NCI-H345 treated with DMSO at 0.1 percent for 48 hours (cell line): Measurements from ENCODE around the gene FCN3.

ENCODE experiments used
- DNase-seq: peaks from one replicate; lab custom pipeline; 2025; ENCODE audit not compliant: unreplicated experiment; lab: John Stamatoyannopoulos, UW

FCN3 gene

DNA sequence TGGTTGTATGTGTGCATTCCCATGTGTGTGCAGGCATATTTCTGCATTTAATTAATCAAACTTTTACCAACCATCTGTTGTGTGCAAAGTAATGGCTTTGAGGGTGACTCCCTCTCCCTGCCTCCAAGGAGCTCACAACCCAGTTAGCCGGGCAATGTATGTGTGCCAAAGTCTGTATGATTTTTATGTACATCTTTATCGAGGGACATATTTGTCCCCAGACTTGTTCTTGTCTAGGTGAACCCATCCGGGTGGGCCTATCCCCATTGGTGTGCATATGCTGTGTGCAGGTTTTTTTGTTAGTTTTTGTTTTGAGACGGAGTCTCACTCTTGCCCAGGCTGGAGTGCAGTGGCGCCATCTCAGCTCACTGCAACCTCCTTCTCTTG lies 31.0 kb downstream of the FCN3 start:
- no peak for DNase-seq

DNA sequence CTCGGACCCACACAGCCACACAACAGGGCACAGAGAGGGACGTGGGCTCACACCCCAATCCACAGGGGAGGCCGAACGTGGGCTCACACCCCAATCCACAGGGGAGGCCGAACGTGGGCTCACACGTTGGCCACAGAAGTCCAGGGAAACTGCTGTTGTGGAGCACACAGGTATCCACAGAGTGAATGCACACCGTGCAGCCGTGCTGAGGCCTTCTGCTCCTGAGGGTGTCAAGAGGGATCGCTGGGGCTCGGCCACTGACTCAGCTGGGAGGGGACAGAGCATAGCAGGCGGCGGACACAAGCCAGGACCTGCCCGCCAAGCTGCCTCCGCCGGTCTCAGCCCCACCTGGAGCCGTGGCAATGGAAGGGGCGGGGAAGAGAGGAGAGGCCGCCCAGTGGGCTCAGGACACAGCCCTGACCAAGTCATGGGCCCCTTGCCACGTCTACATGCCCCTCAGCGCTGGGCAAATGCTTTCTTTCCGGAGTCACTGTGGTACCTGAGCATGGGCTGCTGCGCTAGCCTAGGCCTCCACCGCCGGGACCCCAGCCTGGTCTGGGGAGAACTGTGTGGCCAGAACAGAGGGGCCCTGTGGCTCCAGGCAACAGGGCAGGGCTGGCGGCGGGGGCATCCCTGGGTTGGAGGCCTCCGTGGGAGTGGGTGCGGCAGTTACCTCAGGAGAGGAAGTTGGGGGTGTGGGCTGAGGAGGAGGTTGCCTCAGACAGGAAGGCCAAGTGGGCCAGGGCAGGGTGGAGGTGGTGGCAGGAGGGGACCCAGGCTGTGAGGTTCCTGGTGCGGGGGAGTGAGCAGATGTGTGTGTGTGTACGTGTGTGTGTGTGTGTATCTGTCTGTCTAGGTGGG lies 31.6 kb downstream of the FCN3 start:
- peak; percentile 12 for DNase-seq

DNA sequence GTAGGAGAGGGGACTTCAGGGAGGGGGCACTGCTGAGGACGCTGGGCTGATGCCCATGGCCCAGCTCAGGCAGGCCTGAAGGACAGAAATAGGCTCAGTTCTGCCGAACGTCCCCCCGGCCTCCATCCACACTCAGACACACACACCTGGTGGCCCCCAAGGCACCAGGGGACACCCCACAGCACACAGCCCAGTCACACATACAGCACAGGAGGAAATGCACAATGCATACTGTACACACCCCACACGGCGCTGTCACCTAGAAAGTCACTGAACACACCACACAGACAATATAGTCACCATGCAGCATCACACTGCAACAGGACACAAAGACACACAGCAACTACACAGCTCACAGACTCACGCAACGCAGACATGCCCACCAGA lies 32.2 kb downstream of the FCN3 start:
- DNase-seq = peak; percentile 9

DNA sequence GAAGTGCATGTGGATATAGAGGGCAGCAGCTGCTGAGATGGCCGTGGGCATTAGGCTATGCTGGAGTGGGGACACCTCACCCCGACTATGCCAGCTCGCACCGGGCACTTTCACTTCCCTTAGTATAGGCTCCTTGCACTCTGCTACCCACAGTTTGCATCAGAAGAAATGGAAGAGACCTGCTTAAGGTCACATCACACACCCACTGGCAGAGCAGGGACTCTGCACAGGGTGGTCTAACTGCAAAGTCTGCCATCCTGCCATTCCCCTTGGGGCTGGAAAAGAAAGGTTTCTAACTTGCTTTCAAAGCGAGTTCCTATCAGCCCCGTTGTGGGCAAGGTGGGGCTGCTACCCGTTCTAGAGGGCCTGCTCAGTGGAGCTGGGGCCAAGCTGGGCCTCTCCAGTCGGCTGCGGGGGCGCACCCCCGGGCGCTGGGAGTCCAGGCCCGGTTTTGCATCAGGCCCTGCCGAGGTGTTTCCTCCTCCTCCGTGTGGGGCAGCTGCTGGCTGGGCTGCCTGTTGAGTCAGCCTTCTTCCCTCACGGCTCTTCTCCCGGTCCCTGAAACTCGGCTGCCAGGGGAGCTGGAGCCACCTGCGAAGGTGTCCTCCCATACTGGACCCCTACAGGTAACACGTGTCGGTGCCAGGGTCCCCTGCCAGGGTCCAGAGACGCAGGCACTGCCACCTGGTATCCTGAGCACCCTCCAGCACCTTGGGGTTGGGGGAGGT lies 32.9 kb downstream of the FCN3 start, which contains the start of gene SYTL1:
Gene SYTL1 (plus strand): TSS at position 498 of the 728 bp plus-strand sequence. CDS start 3,313 bp downstream, outside the sequence.
- peak; percentile 52 for DNase-seq

DNA sequence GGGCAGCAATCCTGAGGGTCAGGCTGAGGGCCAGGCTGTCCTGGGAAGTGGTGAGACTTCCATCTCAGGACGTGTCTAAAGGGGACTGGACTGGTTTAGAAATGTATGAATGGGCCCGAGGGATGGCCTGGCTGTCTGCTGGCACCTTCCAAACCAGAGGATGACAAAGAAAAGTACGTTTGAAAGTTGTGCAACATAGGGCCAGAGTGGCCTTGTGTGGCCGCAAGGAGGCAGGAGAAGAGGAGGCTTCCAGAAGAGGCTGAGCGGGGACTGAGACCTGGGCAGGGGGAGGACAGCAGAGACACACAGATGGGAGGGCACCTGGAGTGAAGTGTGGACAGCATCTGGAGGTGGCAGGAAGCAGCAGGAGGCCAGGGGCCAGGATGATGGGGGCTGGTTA lies 35.4 kb downstream of the FCN3 start:
- DNase-seq = no peak

DNA sequence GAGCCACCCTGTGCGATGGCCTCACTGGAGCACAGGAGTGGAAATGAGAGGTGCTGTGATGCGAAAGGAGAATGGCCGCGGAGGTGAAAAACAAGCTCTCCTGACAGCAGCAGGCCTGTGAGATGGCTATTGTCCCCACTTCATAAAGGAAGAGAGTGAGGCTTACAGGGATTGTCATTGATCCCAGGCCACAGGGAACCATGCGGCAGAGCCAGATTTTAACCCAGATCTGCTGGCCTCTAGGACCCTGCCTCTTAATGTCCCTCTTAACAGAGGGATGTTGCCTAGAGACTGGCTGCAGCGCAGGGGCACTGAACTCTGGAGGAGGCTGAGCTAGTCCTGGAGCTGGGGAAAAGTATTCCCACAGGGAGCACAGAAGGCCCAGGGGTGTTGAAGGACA lies 35.9 kb downstream of the FCN3 start:
- DNase-seq = no peak

DNA sequence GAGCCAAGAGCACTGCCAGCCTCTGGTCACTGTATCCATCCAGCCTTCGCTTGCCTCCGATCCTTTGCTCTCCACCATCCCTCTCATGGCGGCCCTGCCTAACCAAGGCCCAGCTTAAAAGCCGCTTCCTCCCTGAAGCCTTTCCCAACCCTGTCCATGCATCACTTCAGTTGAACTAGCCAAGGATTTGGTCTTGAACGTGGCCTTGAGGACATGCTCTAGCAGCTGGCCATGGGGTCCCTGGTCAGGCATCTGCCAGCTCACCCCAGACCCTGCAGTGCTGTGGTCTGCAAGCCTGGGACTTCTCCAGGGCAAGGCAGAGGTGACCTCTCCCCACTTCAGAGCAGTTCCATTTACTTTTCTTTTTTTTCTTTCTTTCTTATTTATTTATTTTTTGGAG lies 37.9 kb downstream of the FCN3 start:
- no peak for DNase-seq

DNA sequence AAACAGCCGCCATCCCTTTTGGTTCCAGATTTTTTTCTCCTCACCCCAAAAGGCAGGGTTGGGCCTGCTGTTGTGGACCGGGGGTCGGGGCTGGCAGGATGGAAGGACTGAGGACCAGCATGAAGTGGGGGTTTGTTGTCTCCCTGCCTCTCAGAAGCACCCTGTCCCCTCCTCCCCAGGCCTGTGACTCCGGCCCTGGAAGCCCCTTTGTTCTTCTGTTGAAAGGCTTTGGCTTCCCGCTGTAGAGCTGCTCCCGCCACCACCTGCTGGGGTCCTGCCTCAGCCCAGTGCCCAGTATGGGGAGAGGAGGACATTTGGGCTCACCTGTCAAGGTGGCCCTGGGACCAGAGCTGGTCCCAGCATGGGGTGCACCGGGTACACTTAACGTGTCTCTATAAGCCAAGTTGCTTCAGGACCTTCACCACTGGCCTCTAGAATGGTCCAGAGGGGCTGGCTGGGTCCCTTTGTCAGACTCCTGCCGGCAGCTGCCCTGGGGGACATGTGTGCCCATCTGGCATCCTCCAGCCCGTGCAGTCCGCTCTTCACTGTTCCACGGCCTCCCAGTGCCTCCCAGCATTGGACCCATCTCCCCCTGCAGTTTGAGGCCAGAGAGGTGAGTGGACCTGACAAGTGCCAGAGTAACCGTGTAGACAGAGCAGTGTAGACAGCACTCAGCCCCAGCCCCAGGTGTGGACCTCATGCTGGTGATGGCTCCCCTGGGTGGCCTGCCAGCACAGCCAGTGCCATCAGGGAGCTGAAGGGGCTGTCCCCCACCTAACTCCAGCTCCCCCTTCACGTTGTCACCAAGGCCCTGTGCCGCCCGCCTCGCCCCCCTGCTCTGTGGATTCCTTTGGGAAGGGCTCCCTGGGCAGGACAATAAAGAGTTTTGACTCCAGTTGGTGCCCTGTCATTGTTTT lies 38.9 kb downstream of the FCN3 start:
- no peak for DNase-seq

DNA sequence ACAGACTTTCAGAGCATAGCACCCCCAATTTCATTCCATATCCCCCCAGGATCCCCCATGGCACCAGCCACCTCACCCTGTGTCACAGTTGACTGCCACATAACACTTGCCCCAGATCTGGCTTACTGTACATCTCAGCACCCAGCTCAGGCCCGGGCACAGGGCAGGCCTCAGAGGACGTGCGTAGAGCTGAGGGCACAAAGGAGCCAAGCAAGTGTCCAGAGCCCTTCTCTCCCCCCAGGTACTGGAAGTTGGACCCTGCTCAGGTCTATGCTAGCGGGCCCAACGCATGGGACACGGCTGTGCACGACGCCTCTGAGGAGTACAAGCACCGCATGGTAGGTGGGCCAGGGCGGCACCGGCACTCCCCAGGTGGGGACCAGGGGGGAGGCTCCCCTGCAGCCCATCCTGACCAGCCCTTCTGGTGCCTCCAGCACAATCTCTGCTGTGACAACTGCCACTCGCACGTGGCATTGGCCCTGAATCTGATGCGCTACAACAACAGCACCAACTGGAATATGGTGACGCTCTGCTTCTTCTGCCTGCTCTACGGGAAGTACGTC lies 40.8 kb downstream of the FCN3 start:
- DNase-seq = no peak

DNA sequence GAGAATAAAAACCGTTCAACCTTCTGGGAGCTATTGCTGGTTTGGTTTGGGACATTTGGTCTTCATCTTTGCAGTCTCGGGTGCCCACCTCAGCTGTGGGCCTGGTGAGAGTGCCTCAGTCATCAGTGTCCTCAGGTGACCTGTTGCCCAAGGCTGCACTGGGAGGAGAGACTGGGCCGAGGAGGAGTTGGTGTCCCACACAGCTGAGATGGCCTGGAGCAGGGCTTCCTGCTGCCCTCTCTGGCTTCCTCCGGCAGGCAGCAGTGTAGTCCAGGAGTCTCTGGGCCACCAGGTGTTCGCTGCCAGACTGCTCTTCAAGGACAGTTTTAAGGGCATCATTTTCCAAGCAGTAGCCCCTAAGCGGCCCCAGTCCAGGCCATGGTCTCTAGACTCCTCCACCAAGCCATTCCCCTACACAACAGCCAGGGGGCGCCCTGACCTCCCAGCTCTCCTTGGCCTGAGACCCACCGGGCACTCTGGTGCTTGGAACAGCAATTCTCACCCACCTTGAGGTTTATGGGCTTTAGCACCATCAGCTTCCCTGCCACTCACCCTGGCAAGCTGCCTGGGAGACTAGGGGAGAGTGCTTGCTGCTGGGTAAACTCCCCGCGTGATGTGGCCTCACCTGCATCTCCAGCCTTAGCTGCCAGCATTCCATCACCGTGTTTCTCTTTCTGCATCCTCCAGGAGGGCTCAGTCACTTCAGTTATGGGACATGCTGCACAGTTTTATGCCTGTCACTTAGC lies 41.9 kb downstream of the FCN3 start:
- no peak for DNase-seq

DNA sequence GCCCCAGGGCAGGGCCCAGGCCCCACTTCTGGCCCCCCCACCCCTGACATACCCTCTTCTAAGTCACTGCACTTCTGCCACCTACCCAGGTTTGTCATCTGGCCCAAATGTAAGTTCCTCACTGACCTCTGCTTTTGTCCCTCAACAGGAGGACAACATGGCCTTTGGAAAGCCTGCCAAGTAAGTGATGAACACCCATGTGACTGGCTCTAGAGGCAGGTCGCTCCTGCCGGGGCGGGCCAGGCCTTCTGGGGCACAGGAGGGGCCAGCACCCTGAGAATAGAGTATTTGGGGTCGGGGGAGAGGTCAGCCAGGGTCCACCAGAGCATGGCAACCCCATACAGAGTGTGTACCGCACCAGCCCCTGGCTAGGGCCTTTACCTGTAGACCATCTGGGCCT lies 42.7 kb downstream of the FCN3 start:
- DNase-seq = no peak

DNA sequence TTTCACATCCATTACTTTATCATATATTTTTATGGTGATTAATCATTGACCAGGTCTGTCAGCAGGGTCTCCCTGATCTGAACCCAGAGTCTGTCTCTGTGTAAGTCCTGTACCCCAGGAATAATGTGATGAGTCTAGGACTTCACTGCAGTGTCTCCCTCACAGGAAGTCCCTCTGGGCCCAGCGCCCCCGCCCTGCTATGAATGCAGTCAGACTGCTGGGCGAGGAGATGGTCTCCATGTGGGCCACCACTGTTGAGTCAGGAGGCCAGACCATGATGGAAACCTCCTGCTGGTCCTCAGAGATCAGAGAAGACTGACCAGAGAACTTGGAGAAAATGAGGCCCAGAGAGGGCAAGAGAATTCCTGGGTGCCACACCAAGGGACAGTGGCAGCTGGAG lies 43.2 kb downstream of the FCN3 start:
- no peak for DNase-seq

DNA sequence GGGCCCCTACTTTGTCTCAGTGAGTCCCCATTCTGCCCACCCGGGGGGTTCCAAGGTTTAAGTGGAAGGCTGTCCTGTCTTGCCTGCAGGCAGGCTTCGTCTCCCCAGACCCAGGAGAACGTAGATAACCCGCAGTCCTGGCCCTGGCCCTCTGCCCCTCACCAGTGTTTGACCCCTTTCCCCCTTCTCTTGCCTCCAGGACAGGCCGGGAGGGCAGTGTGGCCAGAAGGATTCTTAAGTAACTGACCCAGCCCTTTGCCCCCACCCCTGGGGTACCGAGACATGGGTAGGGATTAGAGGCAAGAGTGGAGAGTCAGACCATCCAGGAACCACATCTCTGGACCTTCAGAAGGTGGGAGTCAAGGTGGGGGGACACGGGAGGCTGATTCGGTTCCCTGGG lies 43.8 kb downstream of the FCN3 start:
- no peak for DNase-seq

DNA sequence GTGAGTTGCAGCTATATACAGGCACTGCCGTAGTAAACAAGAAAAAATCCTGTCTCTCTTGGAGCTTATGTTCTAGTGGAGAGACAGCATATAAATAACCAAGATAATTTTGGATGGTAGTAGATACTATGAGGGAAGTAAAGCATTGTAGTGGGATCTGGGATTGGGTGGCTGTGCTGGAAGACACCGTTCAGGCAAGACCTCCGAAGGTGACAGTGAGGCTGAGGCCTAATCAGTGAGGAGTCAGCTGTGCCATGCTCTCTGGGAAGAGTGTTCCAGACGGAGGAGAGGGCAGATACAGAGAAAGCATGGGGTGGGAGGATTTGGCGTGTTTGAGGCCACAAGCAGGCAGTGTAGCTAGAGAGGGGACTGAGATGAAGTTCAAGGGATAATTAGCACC lies 46.7 kb downstream of the FCN3 start:
- DNase-seq = no peak

DNA sequence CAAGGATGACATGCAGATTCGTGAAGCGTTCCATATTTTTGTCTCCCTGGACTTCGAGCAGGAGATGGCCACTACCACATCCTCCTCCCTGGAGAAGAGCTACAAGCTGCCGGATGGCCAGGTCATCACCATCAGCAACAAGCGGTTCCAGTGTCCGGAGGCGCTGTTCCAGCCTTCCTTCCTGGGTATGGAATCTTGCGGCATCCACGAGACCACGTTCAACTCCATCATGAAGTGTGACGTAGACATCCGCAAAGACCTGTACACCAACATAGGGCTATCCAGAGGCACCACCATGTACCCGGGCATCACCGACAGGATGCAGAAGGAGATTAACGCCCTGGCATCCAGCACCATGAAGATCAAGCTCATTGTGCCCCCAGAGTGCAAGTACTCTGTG lies 49.3 kb downstream of the FCN3 start:
- no peak for DNase-seq

DNA sequence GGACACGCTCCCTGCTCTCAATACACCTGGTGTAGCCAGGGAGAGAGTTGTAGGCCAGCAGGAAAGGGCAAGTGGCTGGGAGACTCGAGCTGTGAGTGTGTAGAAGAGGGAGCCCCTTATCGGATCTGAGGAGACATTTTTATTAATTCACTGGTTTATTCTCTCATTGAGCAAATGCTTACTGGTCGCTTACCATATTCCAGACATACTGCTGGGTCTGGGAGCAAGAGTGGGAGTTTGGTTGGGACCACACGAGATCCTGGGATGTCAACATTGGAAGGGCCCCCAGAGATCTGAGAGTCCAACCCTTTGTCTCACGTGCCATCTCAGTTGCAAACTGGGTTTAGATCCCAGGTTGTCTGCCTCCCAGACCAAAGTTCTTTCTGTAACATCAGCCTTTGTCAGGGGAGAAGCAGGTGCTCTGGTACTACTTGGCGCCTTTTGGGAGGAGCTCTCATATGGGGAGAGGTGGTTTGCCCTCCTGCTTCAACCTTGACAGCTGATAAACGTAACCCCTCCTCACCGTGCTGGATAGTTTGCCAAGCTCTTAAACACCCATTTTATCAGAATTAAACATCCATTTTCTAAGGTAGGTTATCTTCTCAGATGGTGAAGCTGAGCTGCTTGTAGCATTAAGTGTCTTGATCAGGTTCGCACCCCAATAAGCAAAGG lies 51.9 kb downstream of the FCN3 start:
- no peak for DNase-seq

DNA sequence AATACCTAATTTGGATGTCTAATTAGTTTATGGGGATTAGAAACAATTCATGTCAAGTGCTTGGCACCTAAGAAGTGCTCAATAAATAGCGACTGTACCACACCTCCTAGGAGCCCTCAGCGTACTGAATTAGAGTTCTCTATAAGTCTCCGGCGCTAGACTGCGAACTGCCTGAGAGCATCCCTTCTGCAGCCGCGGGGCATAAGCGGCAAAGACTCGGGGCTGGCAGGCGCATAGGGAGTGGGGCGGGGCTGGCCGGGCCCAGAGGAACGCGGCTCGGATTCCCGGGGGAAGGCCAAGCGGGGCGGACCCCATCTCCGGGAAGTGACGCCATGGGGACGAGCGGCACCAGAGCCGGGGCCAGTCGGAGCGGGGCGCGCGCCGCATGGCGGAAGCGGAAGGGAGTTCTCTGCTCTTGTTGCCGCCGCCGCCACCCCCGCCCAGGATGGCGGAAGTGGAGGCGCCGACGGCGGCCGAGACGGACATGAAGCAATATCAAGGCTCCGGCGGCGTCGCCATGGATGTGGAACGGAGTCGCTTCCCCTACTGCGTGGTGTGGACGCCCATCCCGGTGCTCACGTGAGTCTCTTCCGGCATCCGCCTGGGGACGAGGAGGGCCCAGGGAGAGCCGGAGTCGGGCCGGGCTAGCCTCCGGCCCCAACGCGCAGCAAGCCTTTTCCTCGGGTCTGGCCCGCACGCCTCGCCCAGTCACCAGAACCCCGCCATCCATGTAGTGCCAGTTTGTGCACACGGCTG lies 52.6 kb downstream of the FCN3 start, which contains the start of gene TMEM222:
Gene TMEM222 (plus strand): TSS at position 351 of the 756 bp plus-strand sequence. CDS start 35 bp downstream, at position 386.
- DNase-seq = peak; percentile 92
